Activated T-cell treated with anti-CD3 and anti-CD28 coated beads, Interleukin-2, amount 50 U/mL, for 48 hours (primary cell): ENCODE measurements around the gene HLA-B.
A peak's percentile ranks its signal among the peaks of the same experiment; 100 is the strongest.
"Not testable (repeated sequence)": the region's sequence is repeated elsewhere in the genome, so short reads cannot be mapped to it uniquely, and the experiment has no call there.

ENCODE experiments used
- DNase-seq, 2 experiments: peaks; one replicate each; pipeline ENCODE4 v3.0.0-alpha.2; 2020

HLA-B gene

DNA sequence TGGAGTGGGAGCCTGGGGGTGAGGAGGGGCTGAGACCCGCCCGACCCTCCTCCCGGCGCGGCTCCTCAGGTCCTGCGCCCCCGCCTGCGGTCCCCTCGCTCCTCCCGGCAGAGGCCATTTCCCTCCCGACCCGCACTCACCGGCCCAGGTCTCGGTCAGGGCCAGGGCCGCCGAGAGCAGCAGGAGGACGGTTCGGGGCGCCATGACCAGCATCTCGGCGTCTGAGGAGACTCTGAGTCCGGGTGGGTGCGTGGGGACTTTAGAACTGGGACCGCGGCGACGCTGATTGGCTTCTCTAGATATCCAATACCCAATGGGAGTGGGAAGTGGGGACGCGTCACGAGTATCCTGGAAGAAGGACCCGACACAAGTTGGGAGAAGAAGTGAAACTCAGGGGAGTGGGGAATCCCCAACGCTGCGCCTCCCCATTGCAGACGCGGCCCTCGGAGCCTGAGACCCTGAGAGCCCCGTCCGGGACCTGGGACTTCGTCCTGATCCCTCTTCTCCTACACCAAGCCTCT is at the start of gene HLA-B:
Gene HLA-B (minus strand): TSS at position 234 of the 521 bp plus-strand sequence. CDS start 21 bp downstream, at position 213.
- DNase-seq = peak; percentile 67 to 72

DNA sequence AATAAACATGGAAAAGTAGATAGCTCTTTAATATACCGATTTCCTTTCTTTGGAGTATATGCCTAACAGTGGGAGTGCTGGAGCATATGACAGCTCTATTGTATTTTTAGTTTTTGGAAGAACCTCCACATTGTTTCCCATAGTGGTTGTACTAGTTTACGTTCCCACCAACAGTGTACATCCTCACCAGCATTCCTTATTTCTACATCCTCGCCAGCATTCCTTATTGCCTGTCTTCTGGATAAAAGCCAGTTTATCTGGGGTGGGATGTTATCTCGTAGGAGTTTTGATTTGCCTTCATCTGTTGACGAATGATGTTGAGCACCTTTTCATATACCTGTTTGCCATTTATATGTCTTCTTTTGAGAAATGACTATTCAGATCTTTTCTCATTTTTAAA is 49.0 kb upstream of the HLA-B start:
- no peak for DNase-seq

DNA sequence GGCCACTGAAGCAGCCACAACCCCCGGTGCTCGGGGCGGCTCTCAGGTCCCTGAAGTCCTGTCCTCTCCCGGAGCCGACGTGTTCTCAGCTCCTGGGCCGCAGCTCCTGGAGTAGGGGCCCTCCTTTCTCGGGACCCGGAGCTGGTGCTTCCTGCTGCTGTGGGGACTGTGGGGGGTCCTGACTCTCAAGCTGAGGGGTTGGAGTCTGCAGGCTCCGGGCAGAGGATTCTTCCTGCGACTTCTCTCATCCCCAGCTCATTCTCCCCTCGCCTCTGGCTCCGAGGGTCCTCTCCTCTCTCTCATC is 47.0 kb upstream of the HLA-B start:
- DNase-seq = not testable (repeated sequence)

GRCh38 chr6:31403283-31404060 is 46.5 kb upstream of the HLA-B start, which contains the start of gene MICA:
MICA (plus strand) TSS chr6:31403595; CDS start chr6:31403633, 38 bp downstream.
- DNase-seq = peak; percentile 77 to 82

- peak; percentile 54 to 56 for DNase-seq
These were observed 45.6 kb upstream of the HLA-B start for GRCh38 chr6:31402324-31403282.

DNA sequence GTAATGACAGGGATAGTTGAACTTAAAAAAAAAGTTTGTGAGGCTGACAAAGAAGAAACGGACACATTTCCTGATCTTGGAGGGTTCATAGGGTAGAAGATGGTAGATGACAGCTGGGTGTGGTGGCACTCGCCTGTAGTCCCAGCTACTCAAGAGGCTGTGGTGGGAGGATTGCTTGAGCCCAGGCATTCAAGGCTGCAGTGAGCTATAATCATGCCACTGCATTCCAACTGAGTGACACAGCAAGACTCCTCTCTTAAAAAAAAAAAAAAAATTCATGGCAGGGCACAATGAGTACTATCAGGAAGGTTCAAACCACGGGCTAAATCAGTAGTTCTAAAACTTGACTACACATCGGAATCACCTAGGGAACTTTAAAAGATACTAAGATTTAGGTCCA is 44.4 kb upstream of the HLA-B start:
- DNase-seq = no peak

GRCh38 chr6:31400467-31401289 is 43.7 kb upstream of the HLA-B start:
- peak; percentile 78 to 81 for DNase-seq

GRCh38 chr6:31399589-31400466 is 42.8 kb upstream of the HLA-B start:
- peak; percentile 78 to 79 for DNase-seq

GRCh38 chr6:31397901-31398525 is 41.0 kb upstream of the HLA-B start:
- DNase-seq = no peak

DNA sequence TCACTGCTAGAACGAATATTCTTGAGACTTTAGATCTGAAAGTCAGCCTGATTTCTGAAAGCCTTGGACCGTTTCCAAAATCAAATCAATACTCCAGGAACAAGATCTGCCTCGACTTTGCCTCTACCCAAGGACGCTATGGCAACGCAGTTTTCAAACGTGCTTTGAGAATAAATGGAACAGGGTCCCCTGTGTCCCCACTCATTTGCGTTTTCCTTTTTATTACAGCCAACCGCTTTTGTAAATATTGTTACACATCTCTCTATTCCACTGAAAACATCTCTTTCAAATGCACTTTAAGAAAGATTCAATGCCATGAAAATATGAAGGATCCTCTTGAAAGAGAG is 40.1 kb upstream of the HLA-B start:
- not testable (repeated sequence) for DNase-seq

DNA sequence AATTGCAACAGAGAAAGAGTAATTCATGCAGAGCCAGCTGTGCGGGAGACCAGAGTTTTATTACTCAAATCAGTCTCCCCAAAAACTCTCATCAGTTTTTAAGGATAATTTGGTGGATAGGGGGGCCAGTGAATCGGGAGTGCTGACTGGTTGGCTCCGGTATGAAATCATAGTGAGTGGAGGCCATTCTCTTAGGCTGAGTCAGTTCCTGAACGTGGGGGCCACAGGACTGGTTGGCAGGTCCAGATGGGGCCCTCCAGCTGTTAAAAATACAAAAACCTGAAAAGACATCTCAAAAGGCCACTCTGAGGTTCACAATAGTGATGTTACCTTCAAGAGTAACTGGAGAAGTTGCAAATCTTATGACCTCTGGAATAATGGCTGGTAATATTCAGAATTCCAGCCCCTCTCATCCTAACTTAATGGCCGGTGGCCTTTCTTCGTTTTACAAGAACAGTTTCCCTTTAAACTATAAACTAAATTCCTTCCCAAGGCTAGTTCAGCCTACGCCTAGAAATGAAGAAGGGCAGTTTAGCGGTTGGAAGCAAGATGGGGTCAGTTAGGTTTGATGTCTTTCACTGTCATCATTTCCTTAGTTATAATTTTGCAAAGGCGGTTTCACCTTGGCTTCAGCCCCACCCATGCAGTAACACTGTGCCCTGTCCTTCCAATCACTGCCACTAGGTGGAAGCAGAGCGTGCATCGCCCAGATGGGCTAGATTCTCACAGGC is 39.6 kb upstream of the HLA-B start:
- DNase-seq = peak; percentile 92 to 95

DNA sequence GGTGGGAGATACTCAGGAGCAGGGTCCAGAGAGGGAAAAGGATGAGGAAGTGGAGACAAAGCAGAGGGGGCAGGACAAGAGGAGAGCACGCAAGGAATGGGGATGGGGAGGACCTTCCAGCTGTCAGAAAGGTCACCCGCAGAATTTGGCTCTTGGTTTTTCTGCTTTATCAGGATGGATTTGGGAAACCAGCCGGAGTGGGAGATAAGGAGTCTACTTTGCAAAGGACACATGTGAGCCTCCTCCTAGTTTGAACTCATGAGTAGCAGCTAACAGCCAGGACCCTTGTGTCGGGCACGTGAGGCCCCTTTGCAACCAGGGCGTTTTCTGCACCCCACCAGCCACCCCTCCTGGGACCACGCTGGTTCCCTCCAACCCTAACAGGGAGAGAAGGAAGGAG is 38.9 kb upstream of the HLA-B start:
- DNase-seq = no peak

- DNase-seq = no peak
These were observed 37.4 kb upstream of the HLA-B start for GRCh38 chr6:31394381-31394780.

DNA sequence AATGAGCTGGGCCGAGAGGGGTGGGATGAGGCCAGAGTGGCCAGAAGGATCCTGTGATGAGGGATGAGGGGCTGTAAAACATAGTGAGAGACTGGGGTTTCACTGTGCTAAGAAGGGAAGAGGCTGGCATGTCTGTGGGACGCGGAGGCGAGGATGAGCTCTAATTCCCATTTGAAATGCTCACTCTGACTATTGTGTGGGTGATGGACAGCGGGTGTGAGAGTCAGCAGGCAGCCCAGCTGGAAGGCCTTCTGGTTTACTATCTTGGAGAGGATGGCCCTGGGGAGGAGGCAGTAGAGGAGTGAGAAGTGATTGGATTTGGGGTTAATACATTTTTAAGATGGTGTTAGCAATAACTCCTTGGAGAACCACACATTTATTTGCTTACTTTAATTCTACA is 37.0 kb upstream of the HLA-B start:
- no peak for DNase-seq

GRCh38 chr6:31389802-31390132 is 32.8 kb upstream of the HLA-B start:
- not testable (repeated sequence) for DNase-seq

- not testable (repeated sequence) for DNase-seq
These were observed 32.2 kb upstream of the HLA-B start for GRCh38 chr6:31388916-31389801.

DNA sequence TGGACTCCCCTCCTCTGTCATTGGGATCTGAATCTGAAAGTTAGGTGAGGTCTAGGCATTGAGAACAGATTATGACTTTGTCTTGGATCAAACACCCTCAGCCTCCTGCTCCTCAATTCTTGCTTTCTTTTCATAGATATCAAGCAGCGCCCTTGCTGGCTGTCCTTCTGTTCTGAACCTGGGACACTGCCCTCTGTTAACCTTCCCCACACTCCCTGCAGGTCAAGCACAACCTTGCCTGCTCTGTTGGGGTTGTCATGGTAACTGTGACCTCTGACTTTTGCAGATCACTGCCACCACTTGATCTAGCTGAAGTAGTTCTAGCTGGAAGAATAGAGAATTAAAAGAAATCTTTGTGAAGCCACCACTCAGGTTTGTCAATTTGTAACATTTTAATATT is 30.0 kb upstream of the HLA-B start:
- DNase-seq = no peak

GRCh38 chr6:31386099-31386498 is 29.1 kb upstream of the HLA-B start:
- no peak for DNase-seq

GRCh38 chr6:31385041-31385440 is 28.1 kb upstream of the HLA-B start:
- DNase-seq = no peak

DNA sequence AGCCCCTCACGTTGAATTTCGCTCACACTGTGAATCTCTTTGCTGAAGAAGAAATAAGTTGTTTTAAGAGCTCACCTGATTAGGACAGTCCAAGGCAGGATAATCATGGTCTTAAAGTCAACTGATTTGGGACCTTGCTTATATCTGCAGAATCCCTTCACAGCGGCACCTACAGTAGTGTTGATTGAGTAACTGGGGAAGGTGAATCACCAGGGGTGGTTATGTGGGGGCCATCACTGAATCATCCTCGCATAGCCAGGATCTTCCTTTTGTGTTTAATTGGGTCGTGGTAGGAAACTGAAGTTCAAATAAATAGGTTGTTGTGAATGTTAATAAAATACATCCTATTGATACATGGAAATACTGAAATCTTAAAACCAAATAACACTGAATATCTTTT is 26.2 kb upstream of the HLA-B start:
- DNase-seq = peak in 1 of 2 experiments; percentile 35
